ENCODE data around the gene MFN1.

MFN1 gene

DNA sequence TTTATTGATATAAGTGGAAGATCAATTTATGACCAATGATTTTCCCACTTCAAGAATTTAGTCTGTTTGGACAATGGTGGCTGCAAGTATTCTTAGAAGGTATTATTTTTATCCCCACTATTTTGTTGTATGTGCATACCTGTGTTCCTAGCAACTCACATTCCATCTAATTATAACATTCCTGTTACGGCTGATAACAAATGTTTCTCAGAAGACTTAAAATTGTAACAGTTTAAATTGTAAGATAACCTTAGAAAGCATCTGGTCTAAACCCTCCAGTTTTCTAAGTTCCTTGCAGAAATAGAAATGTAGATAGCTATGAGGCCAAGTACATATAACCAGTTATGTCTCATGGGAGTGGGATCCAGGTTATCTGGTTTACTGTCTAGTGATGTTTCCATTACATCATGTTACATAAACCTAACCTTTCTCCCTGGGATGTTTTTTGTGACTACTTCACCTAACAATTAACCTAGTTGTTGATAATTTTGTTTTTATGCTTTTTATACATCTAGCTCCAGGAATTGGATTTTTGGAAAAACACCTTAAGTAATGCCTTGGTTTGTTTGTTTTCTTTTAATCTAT, 11.1 kb upstream of the MFN1 start (continued):
- TF ChIP-seq, protein P1, sequence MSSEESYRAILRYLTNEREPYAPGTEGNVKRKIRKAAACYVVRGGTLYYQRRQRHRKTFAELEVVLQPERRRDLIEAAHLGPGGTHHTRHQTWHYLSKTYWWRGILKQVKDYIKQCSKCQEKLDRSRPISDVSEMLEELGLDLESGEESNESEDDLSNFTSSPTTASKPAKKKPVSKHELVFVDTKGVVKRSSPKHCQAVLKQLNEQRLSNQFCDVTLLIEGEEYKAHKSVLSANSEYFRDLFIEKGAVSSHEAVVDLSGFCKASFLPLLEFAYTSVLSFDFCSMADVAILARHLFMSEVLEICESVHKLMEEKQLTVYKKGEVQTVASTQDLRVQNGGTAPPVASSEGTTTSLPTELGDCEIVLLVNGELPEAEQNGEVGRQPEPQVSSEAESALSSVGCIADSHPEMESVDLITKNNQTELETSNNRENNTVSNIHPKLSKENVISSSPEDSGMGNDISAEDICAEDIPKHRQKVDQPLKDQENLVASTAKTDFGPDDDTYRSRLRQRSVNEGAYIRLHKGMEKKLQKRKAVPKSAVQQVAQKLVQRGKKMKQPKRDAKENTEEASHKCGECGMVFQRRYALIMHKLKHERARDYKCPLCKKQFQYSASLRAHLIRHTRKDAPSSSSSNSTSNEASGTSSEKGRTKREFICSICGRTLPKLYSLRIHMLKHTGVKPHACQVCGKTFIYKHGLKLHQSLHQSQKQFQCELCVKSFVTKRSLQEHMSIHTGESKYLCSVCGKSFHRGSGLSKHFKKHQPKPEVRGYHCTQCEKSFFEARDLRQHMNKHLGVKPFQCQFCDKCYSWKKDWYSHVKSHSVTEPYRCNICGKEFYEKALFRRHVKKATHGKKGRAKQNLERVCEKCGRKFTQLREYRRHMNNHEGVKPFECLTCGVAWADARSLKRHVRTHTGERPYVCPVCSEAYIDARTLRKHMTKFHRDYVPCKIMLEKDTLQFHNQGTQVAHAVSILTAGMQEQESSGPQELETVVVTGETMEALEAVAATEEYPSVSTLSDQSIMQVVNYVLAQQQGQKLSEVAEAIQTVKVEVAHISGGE (tag by site-specific recombination; conservative IDR thresholded peaks at IDR 0.05; ENCODE audit: low read depth), result no peak
- TF ChIP-seq ZBTB48 (tag by site-specific recombination; IDR thresholded peaks at IDR 0.05) (no peak), ZNF560 (tag by site-specific recombination; IDR thresholded peaks at IDR 0.05; ENCODE audit: borderline replicate concordance) (no peak)
- TF ChIP-seq, protein P2, sequence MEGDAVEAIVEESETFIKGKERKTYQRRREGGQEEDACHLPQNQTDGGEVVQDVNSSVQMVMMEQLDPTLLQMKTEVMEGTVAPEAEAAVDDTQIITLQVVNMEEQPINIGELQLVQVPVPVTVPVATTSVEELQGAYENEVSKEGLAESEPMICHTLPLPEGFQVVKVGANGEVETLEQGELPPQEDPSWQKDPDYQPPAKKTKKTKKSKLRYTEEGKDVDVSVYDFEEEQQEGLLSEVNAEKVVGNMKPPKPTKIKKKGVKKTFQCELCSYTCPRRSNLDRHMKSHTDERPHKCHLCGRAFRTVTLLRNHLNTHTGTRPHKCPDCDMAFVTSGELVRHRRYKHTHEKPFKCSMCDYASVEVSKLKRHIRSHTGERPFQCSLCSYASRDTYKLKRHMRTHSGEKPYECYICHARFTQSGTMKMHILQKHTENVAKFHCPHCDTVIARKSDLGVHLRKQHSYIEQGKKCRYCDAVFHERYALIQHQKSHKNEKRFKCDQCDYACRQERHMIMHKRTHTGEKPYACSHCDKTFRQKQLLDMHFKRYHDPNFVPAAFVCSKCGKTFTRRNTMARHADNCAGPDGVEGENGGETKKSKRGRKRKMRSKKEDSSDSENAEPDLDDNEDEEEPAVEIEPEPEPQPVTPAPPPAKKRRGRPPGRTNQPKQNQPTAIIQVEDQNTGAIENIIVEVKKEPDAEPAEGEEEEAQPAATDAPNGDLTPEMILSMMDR (tag by site-specific recombination; IDR thresholded peaks at IDR 0.05), result no peak

DNA sequence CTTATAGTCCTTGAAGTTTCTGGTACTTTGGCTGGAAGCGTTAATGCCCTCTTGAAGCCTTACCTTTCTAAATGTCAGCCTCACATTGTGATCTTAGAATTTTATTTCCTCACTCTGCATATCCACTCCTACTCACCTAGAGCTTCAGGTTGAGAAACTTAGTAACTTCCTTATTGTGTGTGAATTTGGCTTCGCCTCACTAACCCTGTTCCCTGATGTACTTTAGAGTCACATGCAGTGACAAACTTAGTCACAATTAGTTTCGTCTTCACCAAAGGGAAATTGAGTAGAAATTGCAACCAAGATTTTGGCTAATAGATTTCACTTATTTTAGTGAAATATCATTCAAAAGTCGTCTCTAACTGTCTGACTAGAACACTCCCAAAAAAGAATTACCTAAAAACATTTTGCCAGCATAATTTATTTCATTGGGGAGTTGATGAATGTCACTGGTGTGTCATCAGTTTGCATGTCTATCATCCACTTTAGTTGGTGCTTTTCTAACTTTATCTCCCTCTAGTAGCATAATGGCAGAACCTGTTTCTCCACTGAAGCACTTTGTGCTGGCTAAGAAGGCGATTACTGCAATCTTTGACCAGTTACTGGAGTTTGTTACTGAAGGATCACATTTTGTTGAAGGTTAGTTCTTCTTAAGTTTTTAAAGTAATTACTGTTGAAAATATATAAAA, 960 bp downstream of the MFN1 start:
- H3K4me1 ChIP-seq (ENCODE audit: control insufficient read depth, insufficient read depth, low read length), result no peaks in the 10 kb centered on the region
- no peak overlapping the region for H3K27ac ChIP-seq (ENCODE audit: extremely low read depth, low read depth, low read length)
- H3K4me3 ChIP-seq (ENCODE audit: low read depth, low read length), result peak overlapping the region; percentile 97
- CTCF ChIA-PET, result interaction anchor here (0.6 kb wide), 1 partner anchor 14 kb away, joined by 3 read pairs; no protein-coding TSS in a partner anchor
- peaks cover 9 to 32% of the 10 kb centered on the region in 2 experiments; a peak in 2 of 3 replicates for H3K36me3 ChIP-seq (ENCODE audit: control insufficient read depth in 2 of 2, insufficient read depth in 1 of 2, low read length in 2 of 2)
- TF ChIP-seq ZNF214 (tag by site-specific recombination; IDR thresholded peaks at IDR 0.05; ENCODE audit: borderline replicate concordance) (no peak), PRDM1 (tag by site-specific recombination; IDR thresholded peaks at IDR 0.05) (0 out of 2 replicates have a peak, but pooled peaks have one; percentile 21), ZNF830 (tag by site-specific recombination; IDR thresholded peaks at IDR 0.05; ENCODE audit: low read depth) (no peak)
- POLR2A ChIA-PET, result interaction anchor here (2.4 kb wide), 1 partner anchor 214 kb away, joined by 7 read pairs; the partner anchor contains the start of gene ACTL6A
- no peaks in the 10 kb centered on the region for H3K9me3 ChIP-seq (ENCODE audit: control insufficient read depth, insufficient read depth, low read depth, low read length)

DNA sequence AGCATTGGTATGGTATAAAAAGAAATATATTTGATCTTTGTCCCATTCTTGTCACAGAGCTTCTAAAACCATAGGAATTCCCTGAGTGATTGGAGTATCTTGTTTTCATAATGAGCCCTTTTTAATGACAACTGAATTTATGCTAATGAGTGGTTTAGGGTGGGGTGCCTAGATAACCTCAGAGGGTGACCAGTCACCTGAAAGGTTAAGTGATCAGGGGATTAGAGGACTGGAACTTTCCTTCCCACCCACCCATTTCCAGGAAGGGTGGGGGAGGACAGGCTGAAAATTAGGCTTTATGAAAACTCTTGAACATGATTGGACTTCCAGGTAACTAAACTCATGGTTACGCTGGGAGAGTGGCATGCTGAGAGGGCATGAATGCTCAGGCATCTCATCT, 8.5 kb downstream of the MFN1 start:
- ChIA-PET CTCF (no interaction called here), POLR2A (no interaction called here)
- Histone ChIP-seq H3K36me3 (ENCODE audit: control insufficient read depth in 2 of 2, insufficient read depth in 1 of 2, low read length in 2 of 2) (peaks cover 10 to 85% of the 10 kb centered on the region in 2 experiments; a peak in 2 of 3 replicates), H3K4me3 (ENCODE audit: low read depth, low read length) (no peak overlapping the region), H3K27ac (ENCODE audit: extremely low read depth, low read depth, low read length) (no peak overlapping the region), H3K9me3 (ENCODE audit: control insufficient read depth, insufficient read depth, low read depth, low read length) (no peaks in the 10 kb centered on the region), H3K4me1 (ENCODE audit: control insufficient read depth, insufficient read depth, low read length) (no peaks in the 10 kb centered on the region)
- TF ChIP-seq HOXA7 (CRISPR knock-in tag; IDR thresholded peaks at IDR 0.05; ENCODE audit: borderline replicate concordance) (no peak), ZNF677 (tag by site-specific recombination; IDR thresholded peaks at IDR 0.05) (no peak), ZSCAN30 (tag by site-specific recombination; IDR thresholded peaks at IDR 0.05) (no peak), ZNF837 (tag by site-specific recombination; IDR thresholded peaks at IDR 0.05) (no peak), MEIS1 (CRISPR knock-in tag; IDR thresholded peaks at IDR 0.05; ENCODE audit: borderline replicate concordance) (no peak)
- TF ChIP-seq, protein P3, sequence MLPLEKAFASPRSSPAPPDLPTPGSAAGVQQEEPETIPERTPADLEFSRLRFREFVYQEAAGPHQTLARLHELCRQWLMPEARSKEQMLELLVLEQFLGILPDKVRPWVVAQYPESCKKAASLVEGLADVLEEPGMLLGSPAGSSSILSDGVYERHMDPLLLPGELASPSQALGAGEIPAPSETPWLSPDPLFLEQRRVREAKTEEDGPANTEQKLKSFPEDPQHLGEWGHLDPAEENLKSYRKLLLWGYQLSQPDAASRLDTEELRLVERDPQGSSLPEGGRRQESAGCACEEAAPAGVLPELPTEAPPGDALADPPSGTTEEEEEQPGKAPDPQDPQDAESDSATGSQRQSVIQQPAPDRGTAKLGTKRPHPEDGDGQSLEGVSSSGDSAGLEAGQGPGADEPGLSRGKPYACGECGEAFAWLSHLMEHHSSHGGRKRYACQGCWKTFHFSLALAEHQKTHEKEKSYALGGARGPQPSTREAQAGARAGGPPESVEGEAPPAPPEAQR (tag by site-specific recombination; IDR thresholded peaks at IDR 0.05), result no peak
- TF ChIP-seq, protein P4, sequence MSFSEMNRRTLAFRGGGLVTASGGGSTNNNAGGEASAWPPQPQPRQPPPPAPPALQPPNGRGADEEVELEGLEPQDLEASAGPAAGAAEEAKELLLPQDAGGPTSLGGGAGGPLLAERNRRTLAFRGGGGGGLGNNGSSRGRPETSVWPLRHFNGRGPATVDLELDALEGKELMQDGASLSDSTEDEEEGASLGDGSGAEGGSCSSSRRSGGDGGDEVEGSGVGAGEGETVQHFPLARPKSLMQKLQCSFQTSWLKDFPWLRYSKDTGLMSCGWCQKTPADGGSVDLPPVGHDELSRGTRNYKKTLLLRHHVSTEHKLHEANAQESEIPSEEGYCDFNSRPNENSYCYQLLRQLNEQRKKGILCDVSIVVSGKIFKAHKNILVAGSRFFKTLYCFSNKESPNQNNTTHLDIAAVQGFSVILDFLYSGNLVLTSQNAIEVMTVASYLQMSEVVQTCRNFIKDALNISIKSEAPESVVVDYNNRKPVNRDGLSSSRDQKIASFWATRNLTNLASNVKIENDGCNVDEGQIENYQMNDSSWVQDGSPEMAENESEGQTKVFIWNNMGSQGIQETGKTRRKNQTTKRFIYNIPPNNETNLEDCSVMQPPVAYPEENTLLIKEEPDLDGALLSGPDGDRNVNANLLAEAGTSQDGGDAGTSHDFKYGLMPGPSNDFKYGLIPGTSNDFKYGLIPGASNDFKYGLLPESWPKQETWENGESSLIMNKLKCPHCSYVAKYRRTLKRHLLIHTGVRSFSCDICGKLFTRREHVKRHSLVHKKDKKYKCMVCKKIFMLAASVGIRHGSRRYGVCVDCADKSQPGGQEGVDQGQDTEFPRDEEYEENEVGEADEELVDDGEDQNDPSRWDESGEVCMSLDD (tag by site-specific recombination; IDR thresholded peaks at IDR 0.05), result no peak
